Gastroesophageal sphincter (tissue), 4 donors: ENCODE data around the gene EFCAB5. TPM values are rescaled to one million over a fixed set of nuclear protein-coding genes. Genes with fewer than 3 reads are reported as not detected.
"Not testable (repeated sequence)": the region's sequence is repeated elsewhere in the genome, so short reads cannot be mapped to it uniquely, and the experiment has no call there.

Source experiments
- ATAC-seq: fragments of 150-250 bp; one replicate; pipeline ENCODE4 v1.9.1; 2016; ENCODE audit warnings: mild to moderate bottlenecking, moderate library complexity
- H3K27ac ChIP-seq, 4 donors: fragments of 200-600 bp; sonication (generic) in 3 of 4; 1 replicate in 3 of 4; 2 replicates in 1 of 4; pipeline ENCODE4 v1.5.1; 2016 to 2019
- H3K27me3 ChIP-seq: fragments of 200-600 bp; sonication (generic); one replicate; pipeline ENCODE4 v1.5.1; 2019
- H3K36me3 ChIP-seq, 2 donors: fragments of 200-600 bp; sonication (generic); one replicate each; pipeline ENCODE4 v1.5.1; 2019; ENCODE audit warnings: control low read depth in 1 of 2
- H3K4me1 ChIP-seq, 3 donors: fragments of 200-600 bp; sonication (generic); 1 replicate in 2 of 3; 2 replicates in 1 of 3; pipeline ENCODE4 v1.5.1; 2016 to 2019; ENCODE audit warnings: control low read depth in 2 of 3
- H3K4me3 ChIP-seq, 2 donors: fragments of 200-600 bp; sonication (generic); one replicate each; pipeline ENCODE4 v1.5.1; 2019; ENCODE audit warnings: mild to moderate bottlenecking in 1 of 2, moderate library complexity in 1 of 2
- H3K9me3 ChIP-seq, 3 donors: fragments of 200-600 bp; sonication (generic); one replicate each; pipeline ENCODE4 v1.5.1; 2017 to 2019; ENCODE audit warnings: control low read depth in 2 of 3
- CTCF ChIP-seq, 4 experiments: fragments of 200-600 bp in 2 of 4; fragments of 450-650 bp in 2 of 4; sonication (generic) in 1 of 4; IDR thresholded peaks; one replicate each; pipeline ENCODE4 v1.5.1; 2017 to 2019; ENCODE audit warnings: antibody characterized with exemption in 4 of 4, mild to moderate bottlenecking in 2 of 4, moderate library complexity in 2 of 4
- EP300 ChIP-seq: sonication (generic); formaldehyde crosslinking; IDR thresholded peaks from one replicate; pipeline ENCODE4 v1.6.1; 2017; ENCODE audit warnings: antibody characterized with exemption, mild to moderate bottlenecking
- POLR2A ChIP-seq, 2 donors: fragments of 450-650 bp; IDR thresholded peaks; one replicate each; pipeline ENCODE4 v1.6.1; 2017; ENCODE audit warnings: antibody characterized with exemption in 2 of 2, mild to moderate bottlenecking in 2 of 2, moderate library complexity in 1 of 2
- POLR2AphosphoS5 ChIP-seq: sonication (generic); formaldehyde crosslinking; IDR thresholded peaks from one replicate; pipeline ENCODE4 v1.6.1; 2017; ENCODE audit warnings: antibody characterized with exemption
- whole genome bisulfite sequencing, 2 donors: methylation state at CpG; one replicate each; pipeline ENCODE4 v1.1.5; 2018; ENCODE audit warnings: low coverage in 1 of 2; 5-methylcytosine and 5-hydroxymethylcytosine counted together
- total RNA-seq, 4 donors: library from RNA; depleted of rRNA; stranded (reverse); fragments of >200 nt; gene quantifications; one replicate each; pipeline ENCODE4 v1.1.0, GENCODE V29; 2016

The EFCAB5 gene
- total RNA-seq, 4 donors from 2014 or later: 0.27 to 2.8 TPM; not detected in 2

GRCh38 chr17:30132615-30133014, 191.2 kb downstream of the EFCAB5 start:
- WGBS, 2 donors: 86 to 90% methylated on average over 3 of the region's 3 CpGs
- ATAC-seq: no peak
- TF ChIP-seq POLR2AphosphoS5 (no peak), POLR2A (IDR thresholded peaks at IDR 0.05) (no peak), EP300 (no peak), CTCF (IDR thresholded peaks at IDR 0.05) (no peak)

GRCh38 chr17:30133197-30133596, 191.8 kb downstream of the EFCAB5 start:
- H3K4me3 ChIP-seq: no peak overlapping the region
- H3K27ac ChIP-seq: no peak overlapping the region
- peaks cover 0 to 48% of the 10 kb centered on the region in 2 donors for H3K36me3 ChIP-seq
- no peak for ATAC-seq
- peaks cover 0 to 11% (median 0%) of the 10 kb centered on the region in 3 donors for H3K4me1 ChIP-seq
- 88 to 94% methylated on average over 3 of the region's 3 CpGs for WGBS, 2 donors
- H3K27me3 ChIP-seq: no peaks in the 10 kb centered on the region
- H3K9me3 ChIP-seq: no peaks in the 10 kb centered on the region
- TF ChIP-seq POLR2AphosphoS5 (no peak), POLR2A (IDR thresholded peaks at IDR 0.05) (no peak), CTCF (IDR thresholded peaks at IDR 0.05) (no peak), EP300 (no peak)

More at GRCh38 chr17:30132615-30133014, 191.2 kb downstream of the EFCAB5 start:
- no peaks in the 10 kb centered on the region for H3K9me3 ChIP-seq
- H3K27me3 ChIP-seq: no peaks in the 10 kb centered on the region
- H3K27ac ChIP-seq: no peak overlapping the region
- no peak overlapping the region for H3K4me3 ChIP-seq
- peaks cover 0 to 6% (median 0%) of the 10 kb centered on the region in 3 donors for H3K4me1 ChIP-seq
- peaks cover 0 to 54% of the 10 kb centered on the region in 2 donors for H3K36me3 ChIP-seq

- H3K9me3 ChIP-seq: no peaks in the 10 kb centered on the region
- H3K4me3 ChIP-seq: no peak overlapping the region
- H3K27ac ChIP-seq: no peak overlapping the region
- TF ChIP-seq EP300 (no peak), CTCF (IDR thresholded peaks at IDR 0.05) (no peak), POLR2AphosphoS5 (no peak), POLR2A (IDR thresholded peaks at IDR 0.05) (no peak)
- peaks cover 0 to 11% (median 0%) of the 10 kb centered on the region in 3 donors for H3K4me1 ChIP-seq
- peaks cover 0 to 40% of the 10 kb centered on the region in 2 donors for H3K36me3 ChIP-seq
- no peaks in the 10 kb centered on the region for H3K27me3 ChIP-seq
- ATAC-seq: no peak
These were observed 193.1 kb downstream of the EFCAB5 start for GRCh38 chr17:30134551-30134950.

- WGBS, 2 donors: 81 to 88% methylated on average over 3 of the region's 3 CpGs
- Histone ChIP-seq H3K9me3 (no peaks in the 10 kb centered on the region), H3K4me1 (peaks cover 0 to 11% (median 0%) of the 10 kb centered on the region in 3 donors), H3K4me3 (no peak overlapping the region), H3K27me3 (no peaks in the 10 kb centered on the region), H3K36me3 (peaks cover 0 to 33% of the 10 kb centered on the region in 2 donors), H3K27ac (no peak overlapping the region)
- TF ChIP-seq POLR2A (IDR thresholded peaks at IDR 0.05): no peak
- no peak for TF ChIP-seq POLR2AphosphoS5
- no peak for TF ChIP-seq EP300
- no peak for TF ChIP-seq CTCF (IDR thresholded peaks at IDR 0.05)
- ATAC-seq: no peak
These were observed 195.7 kb downstream of the EFCAB5 start for GRCh38 chr17:30137158-30137557.

- H3K27me3 ChIP-seq, H3K9me3 ChIP-seq, H3K4me3 ChIP-seq, H3K27ac ChIP-seq, ATAC-seq, H3K36me3 ChIP-seq: not testable (repeated sequence)
- peaks cover 0 to 12% (median 0%) of the 10 kb centered on the region in 3 donors for H3K4me1 ChIP-seq
- WGBS, 2 donors: 88 to 91% methylated on average over 3 to 5 of the region's 6 CpGs
These were observed 206.4 kb downstream of the EFCAB5 start for GRCh38 chr17:30147860-30148259.
